ENCODE measurements around the gene LRRC51.
"Not testable (repeated sequence)": the region's sequence is repeated elsewhere in the genome, so short reads cannot be mapped to it uniquely, and the experiment has no call there.

Gene LRRC51

DNA sequence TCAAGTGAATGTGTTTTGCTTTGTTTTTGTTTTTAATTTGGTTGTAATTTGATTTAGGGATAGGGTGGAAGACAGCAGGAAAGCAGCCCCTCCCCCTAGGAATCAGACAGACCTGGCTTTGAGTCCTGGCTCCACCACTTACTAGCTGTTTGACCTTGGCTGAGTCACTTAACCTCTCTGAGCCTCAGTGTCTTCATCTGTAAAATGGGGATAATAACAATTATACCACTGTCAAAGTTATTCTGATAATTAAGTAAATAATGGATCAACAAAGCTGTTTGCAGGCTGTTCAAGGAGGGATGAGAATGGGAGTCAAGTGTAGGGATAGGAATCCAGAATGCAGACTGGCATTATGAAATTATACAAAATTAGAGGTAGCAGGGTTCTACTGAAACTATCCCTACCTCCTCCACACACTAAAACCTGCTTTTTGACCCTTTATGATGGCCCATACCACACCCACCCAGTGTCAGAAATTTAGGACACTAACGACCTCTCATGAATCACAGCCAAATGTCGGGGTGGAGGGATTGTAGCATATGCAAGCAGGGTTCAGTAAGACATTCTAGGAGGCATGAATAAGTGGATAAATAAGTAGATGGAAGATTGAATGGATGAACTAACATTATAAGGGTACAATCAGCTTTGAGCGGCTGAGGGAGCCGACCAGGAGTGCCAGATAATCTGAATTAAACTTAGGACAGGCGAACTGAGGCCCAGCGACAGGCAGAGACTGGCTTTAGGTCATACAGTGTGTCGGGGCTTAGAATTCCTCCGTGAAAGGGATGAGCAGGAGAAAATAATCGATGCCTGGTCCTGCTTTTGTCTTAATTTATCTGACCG lies 30.9 kb downstream of the LRRC51 start:
- no peak for DNase-seq (ENCODE audit: low read depth)

DNA sequence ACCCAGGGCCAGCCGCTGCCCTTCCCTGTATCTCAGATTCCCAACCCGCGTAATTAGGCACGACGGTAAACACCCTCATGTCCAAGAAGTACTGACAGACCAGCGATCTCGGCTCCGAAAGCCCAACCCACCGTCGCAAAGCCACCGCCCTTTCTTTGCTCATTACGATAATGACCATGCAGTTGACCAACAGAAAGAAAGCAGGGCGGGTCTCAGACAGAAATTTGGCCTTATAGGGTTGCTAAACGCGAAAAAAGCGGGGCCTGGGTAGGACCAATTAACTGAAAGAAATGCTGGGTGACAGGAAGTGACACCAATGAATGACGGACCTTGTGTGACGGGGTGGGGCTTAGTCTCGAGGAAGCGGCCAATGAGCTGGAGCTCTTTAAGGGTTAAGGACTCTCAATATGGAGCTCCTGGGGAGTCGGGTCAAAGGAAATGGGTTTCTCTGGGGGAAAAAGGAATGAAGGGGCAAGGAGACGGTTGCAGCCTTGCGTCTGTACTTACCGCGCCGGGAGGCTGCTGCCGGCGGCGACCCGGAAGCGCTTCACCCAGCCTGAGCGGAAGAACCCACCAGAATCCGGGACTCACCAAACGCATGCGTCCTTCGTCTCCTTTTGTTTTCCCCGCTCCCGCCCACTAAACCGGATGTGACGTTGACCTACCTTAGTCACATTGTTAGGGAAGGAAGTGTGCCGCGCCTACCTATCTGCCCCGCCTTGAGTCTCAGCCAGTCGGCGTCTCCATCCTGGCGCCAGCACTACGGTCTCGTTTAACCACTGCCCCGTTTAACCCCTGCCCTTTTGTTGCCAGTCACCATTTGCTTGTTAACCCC lies 31.7 kb downstream of the LRRC51 start, which contains the start of gene ANAPC15:
ANAPC15 (minus strand) TSS at position 553 of the 835 bp plus-strand sequence. CDS start 1,419 bp downstream, outside the sequence.
- peak; percentile 100 for DNase-seq (ENCODE audit: low read depth)

DNA sequence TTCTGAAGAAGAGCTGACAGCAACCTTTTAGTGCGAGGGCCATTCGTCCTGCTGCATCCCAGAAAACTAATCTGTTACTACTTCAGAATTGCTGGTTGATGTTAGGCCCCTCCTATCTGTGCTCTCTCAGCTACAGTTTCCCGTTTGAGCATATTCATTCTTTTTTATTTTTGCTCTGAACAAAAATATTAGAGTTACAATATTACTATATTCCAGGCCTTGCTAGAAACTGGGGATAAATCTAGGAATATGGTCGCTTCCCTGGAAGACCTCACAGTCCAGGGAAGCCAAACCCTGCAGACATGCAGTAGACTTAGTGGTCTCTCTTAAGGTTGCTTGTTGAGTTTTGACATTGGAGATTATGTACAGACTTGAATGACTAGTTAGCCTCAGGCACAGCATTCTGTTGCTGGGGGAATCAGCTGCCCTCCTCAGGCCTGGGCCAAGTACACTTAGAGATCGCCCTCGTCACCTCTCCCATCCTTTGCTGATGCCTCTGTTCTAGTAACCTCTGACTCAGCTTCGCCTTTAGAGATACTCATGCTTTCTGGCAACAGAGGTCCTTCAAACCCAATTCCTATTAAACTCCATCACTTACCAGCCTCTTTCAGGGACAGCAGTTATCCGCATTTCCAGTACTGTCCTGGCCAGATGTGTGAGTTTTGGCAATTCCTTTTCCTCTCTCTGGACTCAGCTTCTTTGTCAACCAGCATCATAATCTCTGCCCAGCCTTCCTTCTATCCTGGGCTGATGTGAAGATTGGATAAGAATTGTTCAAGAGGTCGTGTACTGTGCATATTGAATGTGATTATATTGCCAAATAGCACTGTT lies 32.5 kb downstream of the LRRC51 start:
- DNase-seq (ENCODE audit: low read depth): peak; percentile 30

DNA sequence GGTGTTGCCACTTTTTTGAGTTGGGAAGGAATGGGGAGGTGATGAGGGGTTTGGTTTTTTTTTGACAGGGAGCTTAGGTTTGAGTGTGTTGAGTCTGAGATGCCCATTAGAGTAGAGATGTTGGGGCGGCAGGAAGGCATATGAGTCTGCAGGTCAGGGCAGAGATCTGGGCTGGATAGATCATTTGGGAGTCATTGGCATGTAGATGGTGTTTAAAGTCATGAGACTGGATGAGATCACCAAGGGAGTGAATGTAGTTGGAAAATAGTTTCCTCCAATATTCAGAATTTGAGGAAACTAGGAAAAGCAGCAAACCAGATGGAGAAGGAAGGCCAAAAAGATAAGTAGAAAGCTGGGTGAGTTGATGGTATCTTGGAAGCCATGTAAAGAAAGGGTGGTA lies 33.9 kb downstream of the LRRC51 start:
- DNase-seq (ENCODE audit: low read depth): no peak

DNA sequence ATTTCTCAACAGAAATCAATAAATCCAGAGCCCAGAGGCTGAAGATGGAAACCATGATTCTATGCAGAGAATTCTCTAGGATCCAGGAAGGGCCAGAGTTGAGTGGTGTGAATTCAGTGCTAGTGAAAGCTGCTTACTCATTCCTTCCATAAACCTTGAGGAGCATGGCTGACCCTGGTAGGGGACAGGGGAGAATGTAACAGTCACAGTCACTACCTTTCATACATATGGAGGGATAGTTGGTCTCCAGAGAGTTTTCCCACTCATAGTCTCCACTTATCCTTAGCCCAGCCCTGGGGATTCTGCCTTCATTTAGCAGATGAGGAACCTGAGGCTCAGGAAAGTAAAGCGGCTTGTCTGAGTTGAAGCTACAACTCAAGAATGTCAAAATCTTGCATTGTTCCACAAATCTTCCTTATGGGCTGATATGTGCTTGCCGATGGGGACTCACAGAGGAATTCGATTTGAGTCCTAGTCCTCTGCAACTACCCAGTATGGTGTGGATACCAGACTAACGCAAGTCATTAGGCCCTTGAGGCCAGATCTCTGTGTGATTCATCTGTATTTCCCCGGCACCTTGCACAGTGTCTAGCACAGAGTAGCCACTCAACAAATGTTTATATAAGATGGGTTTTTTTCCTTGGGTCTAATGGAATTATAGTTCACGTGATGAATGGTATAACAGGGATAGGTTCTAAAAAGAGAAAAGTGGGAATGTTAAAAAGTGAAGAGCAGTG lies 35.5 kb downstream of the LRRC51 start:
- no peak for DNase-seq (ENCODE audit: low read depth)

DNA sequence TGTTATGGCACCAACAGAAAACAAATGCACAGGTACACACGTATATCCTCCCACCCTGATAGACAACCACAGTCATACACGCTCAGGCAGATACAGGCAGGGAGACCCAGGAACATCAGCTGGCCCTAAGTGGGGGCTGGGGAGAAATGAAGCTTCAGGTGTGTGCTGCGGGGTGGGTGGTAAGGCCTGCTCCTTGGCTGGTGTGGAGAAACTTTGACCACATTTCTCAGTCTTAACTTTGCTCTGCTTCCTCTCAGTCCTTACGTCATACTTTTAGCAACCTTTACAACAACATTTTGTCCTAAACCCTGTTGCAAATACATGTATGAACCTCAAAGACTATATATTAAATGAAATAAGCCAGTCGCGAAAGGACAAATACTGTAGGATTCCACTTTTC lies 38.5 kb downstream of the LRRC51 start:
- DNase-seq (ENCODE audit: low read depth): no peak

DNA sequence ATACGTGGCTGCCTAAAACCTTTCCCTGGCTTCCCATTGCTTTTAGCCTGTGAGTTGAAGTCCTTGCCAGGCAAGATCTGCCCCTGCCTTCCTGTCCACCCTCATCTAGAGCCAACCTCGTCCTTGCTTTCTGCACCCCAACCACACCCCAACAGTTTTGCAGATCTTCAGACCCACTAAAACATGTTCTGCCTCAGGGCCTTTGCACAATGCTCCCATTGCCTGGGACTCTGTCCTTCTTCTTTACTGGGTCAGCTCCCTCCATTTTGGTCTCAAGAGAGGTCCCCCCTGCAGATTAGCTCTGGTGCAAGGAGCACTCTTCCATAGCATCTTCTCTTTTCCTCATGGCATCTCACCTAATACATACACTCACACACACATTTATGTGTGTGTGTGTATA lies 40.3 kb downstream of the LRRC51 start:
- no peak for DNase-seq (ENCODE audit: low read depth)

DNA sequence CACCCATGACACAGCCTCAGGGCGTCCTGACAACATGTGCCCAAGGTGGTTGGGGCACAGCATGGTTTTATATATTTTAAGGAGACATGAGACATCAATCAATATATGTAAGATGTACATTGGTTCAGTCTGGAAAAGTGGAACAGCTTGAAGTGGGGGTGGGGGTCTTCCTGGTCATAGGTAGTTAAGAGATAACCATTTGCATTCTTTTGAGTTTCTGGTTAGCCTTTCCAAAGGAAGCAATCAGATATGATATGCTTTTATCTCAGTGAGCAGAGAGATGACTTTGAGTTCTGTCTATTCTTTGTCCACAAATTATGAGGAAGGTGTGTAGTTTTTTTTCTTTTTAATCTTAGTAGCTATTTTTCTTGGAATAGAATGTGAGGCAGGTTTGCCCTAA lies 42.0 kb downstream of the LRRC51 start:
- DNase-seq (ENCODE audit: low read depth): no peak

DNA sequence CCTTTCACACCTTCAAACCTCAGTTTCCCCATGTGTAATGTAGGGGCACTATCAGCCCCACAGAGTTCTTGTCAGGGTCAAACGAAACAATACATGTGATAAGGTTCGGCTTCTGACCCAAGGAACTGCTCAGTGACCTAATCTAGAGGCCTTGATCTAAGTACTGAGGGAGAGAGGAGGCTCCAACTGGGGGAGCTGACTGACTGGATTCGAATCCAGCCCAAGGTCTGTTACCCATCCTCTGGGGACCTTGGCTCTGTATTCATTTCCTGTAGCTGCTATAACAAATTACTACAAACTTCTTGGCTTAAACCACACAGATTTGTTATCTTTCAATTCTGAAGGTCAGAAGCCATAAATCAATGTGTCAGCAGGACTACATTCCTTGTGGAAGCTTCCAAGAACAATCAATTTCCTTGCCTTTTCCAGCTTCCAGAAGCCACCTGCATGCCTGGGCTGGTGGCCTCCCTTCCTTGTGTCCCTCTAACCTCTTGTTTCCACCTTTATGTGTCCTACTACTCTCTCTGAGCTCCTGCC lies 42.5 kb downstream of the LRRC51 start:
- no peak for DNase-seq (ENCODE audit: low read depth)

DNA sequence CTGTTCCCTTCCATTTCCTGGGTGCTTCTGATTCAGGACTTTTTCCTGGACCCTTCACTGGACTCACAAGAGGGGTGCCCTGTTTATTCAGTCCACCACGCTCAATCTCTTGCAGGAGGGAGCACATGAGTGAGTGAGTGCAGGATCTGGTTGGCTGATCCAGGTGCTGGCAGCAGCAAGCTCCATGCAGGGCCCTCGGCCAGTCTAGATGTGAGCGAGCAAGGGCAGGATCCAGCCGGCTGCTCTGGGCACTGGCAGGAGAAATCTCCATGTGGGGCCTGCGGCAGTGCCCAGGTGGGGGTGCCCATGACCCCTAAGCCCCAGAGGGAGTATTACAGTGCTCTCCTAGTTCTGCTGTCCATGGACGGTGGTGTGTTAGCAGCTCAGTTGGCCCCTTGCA lies 43.4 kb downstream of the LRRC51 start:
- no peak for DNase-seq (ENCODE audit: low read depth)

DNA sequence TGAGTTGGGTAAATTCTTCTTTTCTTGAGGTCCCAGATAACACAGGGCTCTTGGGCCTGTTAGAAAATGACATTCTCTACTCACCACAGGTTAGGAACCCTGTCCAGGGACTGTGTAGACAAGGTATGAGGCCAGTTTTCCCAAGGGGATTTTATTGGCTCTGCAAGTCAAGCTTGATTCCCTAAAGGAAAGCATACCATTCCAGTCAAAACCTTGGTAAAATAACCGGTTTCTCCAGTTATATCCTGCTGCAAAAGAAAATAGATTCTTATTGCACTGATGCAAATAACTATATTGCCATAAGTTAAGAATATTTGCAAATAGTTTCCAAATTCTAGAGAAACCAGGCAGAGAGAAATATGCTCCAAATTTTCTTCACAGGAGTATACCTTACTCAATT lies 45.3 kb downstream of the LRRC51 start:
- no peak for DNase-seq (ENCODE audit: low read depth)

DNA sequence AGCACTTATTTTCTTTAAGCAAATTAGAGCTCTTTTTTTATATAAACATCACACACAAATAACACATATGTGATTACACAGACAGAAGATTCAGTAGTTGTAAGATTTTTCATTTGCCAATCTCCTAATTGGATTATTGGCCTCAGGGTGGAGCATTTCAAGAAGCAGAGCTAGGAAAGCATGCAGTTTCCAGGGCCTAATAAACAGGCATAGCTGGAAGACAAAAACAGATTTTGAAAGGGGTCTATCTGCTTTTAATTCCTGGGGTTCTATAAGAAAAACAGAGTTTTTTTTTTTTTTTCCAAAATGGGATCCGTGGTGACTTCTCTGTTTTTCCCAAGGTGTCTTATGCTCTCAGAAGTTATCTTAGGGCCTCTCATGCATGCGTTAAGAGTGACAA lies 47.3 kb downstream of the LRRC51 start:
- DNase-seq (ENCODE audit: low read depth): no peak

DNA sequence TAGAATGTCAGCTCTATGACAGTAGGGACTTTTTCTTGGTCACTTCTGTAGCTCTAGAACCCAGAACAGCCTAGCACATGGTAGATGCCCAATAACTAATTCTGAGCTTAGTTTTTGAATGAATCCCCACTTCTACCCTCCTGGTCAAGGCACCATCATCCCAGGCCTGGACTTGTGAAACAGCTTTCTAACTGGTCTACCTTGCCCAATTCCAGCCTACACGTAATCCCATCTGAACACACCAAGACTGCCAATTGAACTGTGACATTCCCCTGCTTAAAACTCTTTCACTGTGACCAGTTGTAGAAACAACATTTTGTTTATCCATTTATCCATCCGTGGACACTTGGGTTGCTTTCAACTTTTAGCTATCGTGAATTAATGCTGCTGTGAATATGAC lies 48.7 kb downstream of the LRRC51 start:
- no peak for DNase-seq (ENCODE audit: low read depth)

DNA sequence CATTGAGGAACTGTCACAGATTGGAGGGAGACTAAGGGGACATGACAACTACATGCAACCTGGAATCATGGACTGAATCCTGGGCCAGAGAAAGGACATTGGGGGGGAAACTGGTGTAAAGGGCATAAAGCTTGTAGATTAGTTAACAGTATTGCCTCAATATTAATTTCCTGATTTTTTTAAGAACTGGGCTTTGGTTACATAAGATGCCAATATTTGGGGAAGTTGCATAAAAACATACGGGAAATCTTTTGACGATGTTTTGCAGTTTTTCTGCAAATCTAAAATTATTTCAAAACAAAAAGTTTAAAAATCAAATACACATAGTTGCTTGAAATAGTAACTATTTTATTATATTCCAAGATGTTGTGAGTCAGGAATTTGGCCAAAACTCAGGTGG lies 52.0 kb downstream of the LRRC51 start:
- no peak for DNase-seq (ENCODE audit: low read depth)

DNA sequence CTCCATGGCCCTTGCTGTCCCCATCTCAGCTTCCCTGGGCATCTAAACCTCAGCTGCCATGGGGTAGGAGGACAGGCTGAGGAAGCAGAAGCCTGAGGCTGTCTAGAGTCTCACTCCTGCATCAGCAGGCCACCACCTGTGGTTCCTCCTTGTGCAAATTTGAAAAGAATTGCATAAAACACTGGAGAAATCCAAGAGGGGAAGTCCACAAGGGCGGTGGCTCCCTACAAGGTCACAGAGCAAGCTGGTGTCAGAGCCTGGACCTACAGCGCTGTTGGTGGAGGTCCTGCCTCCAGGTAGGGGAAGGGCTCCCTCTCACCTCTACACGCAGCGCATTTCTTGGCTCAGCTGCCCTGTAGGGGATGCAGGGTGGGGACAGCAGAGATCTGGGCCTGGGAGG lies 54.8 kb downstream of the LRRC51 start, which contains the start of gene FOLR3:
FOLR3 (plus strand) TSS at position 253 of the 400 bp plus-strand sequence. CDS start 228 bp downstream, outside the sequence.
- not testable (repeated sequence) for DNase-seq (ENCODE audit: low read depth)

DNA sequence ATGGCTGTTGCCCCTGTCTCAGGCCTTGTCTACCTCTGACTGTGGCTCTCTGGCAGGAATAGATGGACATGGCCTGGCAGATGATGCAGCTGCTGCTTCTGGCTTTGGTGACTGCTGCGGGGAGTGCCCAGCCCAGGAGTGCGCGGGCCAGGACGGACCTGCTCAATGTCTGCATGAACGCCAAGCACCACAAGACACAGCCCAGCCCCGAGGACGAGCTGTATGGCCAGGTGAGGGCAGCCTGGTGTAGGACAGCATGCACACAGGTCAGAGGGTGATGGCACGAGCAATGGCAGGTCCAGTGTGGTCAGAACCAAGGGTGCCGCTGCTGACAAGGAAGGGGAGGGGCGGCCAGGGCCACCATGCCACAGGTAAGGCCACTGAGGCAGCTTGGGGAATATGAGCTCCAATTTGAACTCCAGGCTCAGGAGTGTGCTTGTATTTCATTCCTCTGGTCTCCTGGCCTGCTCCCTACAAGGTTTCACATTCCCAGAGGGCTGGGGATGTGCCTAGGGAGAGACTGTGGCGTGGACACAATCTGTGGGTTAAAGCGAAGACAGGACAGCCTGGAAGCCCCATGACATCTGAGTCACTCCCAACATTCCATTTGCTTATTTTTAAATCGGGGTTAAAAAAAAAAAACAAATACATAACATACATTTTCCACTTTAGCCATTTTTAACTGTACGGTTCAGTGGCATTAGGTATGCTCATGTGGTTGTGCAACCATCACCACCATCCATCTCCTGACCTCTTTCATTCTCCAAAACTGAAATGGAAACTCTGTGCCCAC lies 55.4 kb downstream of the LRRC51 start:
- peak; percentile 45 for DNase-seq (ENCODE audit: low read depth)

DNA sequence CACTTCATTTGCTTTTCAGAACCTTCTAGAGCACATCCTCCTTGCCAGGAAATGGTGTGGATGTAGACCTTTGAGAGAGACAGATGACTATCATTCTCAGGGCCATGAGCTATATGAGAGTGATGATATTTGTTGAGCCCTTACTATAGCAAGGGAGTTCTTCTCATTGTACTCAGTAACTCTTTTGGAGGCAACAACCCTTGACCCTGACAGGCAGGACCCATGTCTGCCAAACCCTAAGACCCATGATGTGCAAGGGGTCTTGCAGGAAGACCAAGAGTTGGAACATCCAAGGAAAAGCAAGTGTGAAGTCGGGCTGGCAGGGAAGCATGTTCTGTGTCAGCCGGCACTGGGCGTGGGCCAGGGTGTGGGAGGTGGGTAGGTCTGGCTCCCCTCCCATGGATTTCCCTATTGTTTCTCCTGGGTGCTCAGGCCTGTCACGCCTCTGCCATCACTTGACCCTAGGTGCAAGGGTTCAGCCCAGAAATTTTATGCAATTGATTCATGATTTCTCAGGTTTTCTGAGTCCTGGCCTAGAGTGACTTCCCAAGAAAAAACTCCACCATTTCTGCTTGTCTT lies 56.1 kb downstream of the LRRC51 start:
- DNase-seq (ENCODE audit: low read depth): no peak

DNA sequence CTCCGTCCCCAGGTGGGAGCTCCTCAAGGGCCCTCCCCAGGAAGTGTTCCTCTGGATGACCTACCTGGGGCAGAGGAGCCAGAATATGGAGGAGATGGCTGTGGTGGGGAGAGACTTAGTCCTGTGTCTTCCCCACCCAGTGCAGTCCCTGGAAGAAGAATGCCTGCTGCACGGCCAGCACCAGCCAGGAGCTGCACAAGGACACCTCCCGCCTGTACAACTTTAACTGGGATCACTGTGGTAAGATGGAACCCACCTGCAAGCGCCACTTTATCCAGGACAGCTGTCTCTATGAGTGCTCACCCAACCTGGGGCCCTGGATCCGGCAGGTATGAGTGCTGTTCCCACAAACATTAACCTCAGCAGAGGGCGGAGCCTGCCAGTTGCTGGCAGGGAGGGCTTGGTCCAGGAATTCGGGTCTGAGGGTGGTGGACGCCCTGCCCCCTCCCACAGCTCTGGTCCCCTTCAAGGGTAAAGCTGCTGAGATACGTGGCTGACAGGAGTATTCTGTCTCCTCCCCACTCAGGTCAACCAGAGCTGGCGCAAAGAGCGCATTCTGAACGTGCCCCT lies 58.3 kb downstream of the LRRC51 start:
- DNase-seq (ENCODE audit: low read depth): no peak

DNA sequence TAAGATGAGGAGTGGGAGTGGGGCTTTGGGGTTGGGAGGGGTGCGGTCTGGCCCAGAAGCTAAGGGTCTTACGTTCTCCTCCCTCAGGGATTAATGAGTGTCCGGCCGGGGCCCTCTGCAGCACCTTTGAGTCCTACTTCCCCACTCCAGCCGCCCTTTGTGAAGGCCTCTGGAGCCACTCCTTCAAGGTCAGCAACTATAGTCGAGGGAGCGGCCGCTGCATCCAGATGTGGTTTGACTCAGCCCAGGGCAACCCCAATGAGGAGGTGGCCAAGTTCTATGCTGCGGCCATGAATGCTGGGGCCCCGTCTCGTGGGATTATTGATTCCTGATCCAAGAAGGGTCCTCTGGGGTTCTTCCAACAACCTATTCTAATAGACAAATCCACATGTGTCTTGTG lies 58.9 kb downstream of the LRRC51 start:
- no peak for DNase-seq (ENCODE audit: low read depth)

DNA sequence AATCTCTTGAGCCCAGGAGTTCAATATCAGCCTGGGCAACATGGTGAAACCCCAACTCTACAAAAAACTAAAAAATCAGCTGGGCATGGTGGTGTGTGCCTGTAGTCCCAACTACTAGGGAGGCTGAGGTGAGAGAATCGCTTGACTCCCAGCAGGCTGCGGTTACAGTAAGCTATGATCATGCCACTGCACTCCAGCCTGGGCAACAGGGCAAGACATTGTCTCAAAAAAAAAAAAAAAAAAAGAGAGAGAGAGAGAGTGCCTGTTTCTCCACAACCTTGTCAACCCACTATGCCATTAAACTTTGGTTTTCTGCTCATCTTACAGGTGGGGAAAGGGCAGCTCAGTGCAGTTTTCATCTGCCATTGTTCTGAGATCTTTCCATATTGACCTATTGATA lies 60.0 kb downstream of the LRRC51 start:
- DNase-seq (ENCODE audit: low read depth): no peak
